GM18526 (cell line): Measurements from ENCODE around the gene ZNRF1.

ENCODE experiments used
- POLR2A ChIP-seq: IDR thresholded peaks from 3 replicates; pipeline ENCODE4 v1.6.1; 2011; ENCODE audit not compliant: insufficient read length; ENCODE audit errors: extremely low read depth

The ZNRF1 gene

GRCh38 chr16:75105306-75106061 lies 106.7 kb downstream of the ZNRF1 start:
- no peak for TF ChIP-seq POLR2A

GRCh38 chr16:75106351-75107274 lies 107.8 kb downstream of the ZNRF1 start:
- no peak for TF ChIP-seq POLR2A

DNA sequence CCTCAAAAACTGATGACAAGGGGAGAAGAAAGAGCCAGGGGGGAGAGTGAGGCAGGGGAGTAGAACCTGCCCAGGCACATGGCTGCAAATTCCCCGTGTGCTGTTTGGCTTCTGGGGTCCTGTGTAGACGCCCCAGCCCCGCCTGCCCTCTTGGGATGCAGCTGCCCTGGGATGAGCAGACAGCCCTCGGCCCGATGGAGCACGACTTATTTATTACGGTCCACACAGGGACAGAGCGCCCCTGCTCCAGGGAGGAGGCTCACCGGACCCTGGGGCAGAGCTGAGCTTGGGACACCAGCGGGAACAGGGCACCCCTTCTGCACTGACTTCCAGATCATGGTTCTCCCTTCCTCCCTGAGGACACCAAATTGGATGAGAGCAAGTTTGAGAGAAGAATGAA lies 108.7 kb downstream of the ZNRF1 start:
- TF ChIP-seq POLR2A: no peak

DNA sequence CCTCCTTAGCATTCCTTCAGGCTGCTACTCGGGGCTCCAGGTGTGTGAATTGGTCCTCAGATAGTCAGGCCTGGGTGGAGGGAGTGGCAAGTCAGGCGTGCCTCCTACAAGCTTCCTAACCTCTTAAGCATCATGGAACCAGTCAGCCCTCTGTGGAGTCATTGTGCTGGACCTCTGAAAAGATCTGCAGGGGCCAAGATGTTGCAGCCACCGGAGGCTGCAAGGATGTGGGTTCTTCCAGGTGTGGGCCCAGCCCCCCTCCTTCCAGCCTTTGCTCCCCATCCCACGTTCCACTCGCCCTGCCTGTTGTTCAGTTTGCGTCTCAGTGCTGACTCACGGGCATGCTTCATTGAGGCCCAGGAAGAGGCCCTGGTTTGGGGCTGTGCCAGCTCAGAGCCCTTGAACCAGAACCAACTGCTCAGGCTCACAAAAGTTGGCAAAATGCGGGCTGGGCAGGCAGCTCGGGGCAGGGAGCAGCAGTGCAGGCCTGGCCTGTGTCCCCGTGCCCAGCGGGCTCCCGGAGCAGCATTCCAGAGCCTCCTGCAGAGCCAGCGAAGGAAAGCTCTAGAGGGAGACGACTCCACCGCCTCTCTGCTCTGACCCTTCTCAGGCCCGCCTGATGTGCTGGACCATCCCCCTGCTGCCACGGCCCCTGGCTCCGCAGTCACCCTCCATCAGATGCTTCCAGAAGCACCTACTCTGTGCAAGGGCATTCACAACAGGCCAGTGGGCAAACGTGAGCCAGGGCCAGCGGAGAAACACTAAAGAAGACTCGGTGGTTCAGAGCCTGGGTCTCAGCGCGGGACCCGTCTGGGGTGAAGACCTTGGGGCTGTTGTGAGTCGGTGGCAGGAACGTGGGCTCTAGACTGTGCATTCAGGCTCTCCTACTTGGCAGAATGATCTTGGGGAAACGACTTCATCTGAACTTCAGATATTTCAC lies 110.2 kb downstream of the ZNRF1 start:
- no peak for TF ChIP-seq POLR2A

DNA sequence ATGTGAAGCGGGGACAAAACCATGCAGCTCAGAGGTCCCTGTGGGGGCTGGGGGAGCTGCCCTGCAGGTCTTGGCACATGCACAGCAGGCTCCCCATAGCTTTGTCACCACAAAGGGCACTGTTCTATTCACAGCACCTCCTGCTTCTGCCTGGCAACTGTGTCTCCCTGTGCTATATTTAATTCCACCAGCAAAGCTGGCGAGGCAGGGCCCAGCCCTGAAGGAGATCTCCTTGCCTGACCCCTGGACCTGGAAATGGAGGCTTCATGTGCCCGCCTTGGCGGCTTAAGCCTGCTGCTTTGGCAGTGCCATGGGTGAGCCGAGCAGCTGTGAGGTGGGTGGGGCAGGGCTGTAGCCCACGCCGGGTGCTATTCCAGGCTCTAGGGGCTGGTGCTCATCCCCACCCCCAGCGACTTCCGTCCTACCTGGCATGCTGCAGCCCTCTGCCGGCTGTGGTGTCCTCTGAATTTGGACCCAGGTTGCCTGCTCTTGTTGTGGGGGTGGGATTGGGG lies 111.0 kb downstream of the ZNRF1 start:
- TF ChIP-seq POLR2A: no peak

DNA sequence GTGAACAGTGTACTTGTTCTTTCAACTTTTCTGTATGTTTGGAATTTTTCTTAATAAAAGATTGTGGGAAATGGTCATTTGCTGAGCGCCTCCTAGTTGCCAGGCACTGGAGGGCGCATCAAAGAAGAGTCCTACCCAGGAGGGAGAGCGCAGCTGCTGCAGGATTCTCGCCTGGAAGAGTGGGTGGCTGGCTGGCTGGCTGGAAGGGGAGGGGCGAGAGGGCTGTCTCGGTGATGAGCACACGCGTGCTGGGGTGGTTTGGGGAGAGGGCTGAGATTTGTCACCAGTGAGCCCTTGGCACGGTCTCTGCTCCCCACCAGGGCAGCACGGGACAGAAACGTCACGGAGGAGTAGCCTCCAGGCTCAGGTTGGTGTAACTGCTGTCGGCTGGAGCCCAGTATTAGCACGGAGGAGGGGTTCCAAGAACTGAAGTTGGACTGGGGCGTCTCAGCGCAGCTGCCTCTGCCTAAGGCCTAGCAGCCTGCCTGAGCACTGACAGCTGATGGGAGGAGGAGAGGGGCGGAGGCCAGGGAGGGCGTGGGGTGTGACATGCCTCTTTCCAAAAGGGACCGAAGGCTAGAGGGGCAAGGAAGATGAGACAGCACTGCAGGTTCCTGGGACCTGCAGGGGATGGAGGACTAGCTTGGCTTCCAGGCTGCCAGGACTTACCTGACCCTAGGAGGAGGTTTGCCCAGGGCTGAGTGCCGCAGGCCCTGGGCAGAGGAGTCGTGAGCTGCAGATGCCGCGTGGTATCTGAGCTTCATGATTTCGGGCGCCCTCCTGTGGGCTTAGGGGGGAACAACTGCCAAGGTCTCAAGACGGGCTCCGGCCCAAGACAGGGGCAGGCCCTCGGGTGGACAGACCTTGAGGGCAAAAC lies 112.1 kb downstream of the ZNRF1 start:
- no peak for TF ChIP-seq POLR2A

GRCh38 chr16:75111514-75111940 lies 112.7 kb downstream of the ZNRF1 start:
- no peak for TF ChIP-seq POLR2A

GRCh38 chr16:75111961-75112733 lies 113.3 kb downstream of the ZNRF1 start:
- no peak for TF ChIP-seq POLR2A

- no peak for TF ChIP-seq POLR2A
Measured at GRCh38 chr16:75112734-75113491, 114.1 kb downstream of the ZNRF1 start.

GRCh38 chr16:75113541-75114121 lies 114.8 kb downstream of the ZNRF1 start:
- no peak for TF ChIP-seq POLR2A

DNA sequence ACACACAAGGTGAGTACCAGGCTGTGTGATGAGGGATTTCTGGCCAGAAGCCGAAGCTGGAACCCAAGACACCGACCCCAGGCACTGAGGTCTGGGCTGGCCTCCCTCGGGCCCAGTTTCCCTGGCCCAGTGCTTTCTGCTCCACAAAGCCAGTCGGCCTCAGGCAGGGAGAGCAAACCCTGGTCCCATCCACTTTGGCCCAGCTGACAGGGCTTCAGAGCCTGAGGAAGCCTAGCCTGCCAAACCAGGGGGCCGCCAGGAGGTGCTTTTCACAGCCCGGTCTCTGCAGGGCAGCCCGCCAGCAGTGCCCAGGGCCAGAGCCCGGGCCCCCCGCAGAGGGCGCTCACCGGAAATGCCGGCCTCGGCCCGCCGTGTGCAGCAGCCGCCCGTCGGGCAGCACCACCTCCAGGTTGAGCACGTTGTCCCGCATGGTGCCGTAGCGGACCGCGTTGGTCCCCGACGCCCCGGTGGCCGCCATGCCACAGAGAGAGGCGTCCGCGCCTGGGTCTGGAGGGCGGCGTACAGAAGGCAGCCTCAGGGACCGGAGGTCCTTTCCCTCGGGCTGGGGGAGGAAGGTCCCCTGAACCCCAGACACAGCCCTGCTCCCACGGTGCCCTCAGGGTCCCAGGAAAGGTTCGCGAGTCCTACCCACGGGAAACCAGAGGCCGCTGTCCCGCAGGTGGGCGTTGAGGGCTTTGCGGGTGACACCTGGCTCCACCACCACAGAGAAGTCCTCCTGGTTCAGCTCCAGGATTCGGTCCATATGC lies 115.5 kb downstream of the ZNRF1 start:
- no peak for TF ChIP-seq POLR2A
